PFSK-1 (cell line): ENCODE results near the gene MEGF10.

Source experiments
- FOXP2 ChIP-seq: optimal IDR thresholded peaks from 2 replicates; pipeline ENCODE3; 2011; ENCODE audit warnings: borderline replicate concordance, control low read depth, inconsistent platforms; ENCODE audit not compliant: insufficient read depth; ENCODE audit errors: extremely low read length, extremely low read depth
- POLR2AphosphoS5 ChIP-seq: IDR thresholded peaks from 2 replicates; pipeline ENCODE4 v1.6.1; 2012; ENCODE audit warnings: low read depth, mild to moderate bottlenecking, control low read depth, low read length, moderate library complexity
- SIN3A ChIP-seq: IDR thresholded peaks from 2 replicates; pipeline ENCODE4 v1.6.1; 2012; ENCODE audit warnings: mild to moderate bottlenecking, low read length, moderate library complexity, borderline replicate concordance; ENCODE audit not compliant: insufficient read depth
- TAF1 ChIP-seq: IDR thresholded peaks from 2 replicates; pipeline ENCODE4 v1.6.1; 2012; ENCODE audit warnings: low read length, control low read depth, borderline replicate concordance; ENCODE audit not compliant: insufficient read depth
- TF ChIP-seq, protein P1 (sequence below), 2 experiments: IDR thresholded peaks; 2 replicates each; pipeline versions ENCODE4 v1.6.1 to v1.8.0; 2011 to 2012; ENCODE audit warnings: low read depth in 2 of 2, low read length in 2 of 2, control low read depth in 1 of 2, inconsistent platforms in 1 of 2, mild to moderate bottlenecking in 1 of 2, moderate library complexity in 1 of 2; ENCODE audit not compliant: insufficient read depth in 1 of 2

DNA sequence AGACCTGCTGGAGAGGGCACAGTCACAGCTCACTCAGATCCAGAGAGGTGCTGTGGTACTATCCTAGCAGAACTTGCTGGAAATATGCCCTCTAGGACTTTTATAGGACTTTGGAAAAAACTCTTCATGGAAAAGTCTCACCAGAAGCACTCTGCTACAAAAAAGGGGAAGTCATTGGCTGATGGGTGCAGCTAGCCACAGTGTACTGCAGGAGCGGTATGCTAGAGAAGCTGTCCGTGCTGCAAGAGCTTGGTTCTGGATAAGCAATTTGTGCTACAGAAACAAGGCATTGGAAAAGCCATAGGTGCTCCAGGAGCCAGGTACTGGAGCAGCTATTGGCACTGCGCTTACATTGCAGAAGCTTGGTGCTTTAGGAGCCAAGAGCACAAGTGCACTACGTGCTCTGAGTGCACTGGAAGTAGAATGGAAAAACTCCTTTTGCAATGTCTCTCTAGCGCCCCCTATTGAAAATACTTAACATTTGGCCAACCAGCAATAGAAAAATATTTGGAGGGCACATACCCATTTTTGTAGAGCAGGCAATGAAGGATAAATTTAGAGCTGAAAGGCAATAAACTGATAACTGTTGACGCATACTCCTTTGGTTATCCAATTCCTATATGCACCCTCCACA, 83.4 kb downstream of the MEGF10 start:
- TF ChIP-seq, protein P1, sequence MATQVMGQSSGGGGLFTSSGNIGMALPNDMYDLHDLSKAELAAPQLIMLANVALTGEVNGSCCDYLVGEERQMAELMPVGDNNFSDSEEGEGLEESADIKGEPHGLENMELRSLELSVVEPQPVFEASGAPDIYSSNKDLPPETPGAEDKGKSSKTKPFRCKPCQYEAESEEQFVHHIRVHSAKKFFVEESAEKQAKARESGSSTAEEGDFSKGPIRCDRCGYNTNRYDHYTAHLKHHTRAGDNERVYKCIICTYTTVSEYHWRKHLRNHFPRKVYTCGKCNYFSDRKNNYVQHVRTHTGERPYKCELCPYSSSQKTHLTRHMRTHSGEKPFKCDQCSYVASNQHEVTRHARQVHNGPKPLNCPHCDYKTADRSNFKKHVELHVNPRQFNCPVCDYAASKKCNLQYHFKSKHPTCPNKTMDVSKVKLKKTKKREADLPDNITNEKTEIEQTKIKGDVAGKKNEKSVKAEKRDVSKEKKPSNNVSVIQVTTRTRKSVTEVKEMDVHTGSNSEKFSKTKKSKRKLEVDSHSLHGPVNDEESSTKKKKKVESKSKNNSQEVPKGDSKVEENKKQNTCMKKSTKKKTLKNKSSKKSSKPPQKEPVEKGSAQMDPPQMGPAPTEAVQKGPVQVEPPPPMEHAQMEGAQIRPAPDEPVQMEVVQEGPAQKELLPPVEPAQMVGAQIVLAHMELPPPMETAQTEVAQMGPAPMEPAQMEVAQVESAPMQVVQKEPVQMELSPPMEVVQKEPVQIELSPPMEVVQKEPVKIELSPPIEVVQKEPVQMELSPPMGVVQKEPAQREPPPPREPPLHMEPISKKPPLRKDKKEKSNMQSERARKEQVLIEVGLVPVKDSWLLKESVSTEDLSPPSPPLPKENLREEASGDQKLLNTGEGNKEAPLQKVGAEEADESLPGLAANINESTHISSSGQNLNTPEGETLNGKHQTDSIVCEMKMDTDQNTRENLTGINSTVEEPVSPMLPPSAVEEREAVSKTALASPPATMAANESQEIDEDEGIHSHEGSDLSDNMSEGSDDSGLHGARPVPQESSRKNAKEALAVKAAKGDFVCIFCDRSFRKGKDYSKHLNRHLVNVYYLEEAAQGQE (IDR thresholded peaks at IDR 0.05; ENCODE audit: insufficient read depth in 1 of 2, low read depth in 2 of 2, low read length in 2 of 2), result no peak
- no peak for TF ChIP-seq POLR2AphosphoS5
- TF ChIP-seq SIN3A, result no peak
- TF ChIP-seq TAF1, result no peak
- TF ChIP-seq FOXP2, result no peak
